Memory B cell (primary cell): ENCODE results near the gene MIPOL1.
"Not testable (repeated sequence)": the region's sequence is repeated elsewhere in the genome, so short reads cannot be mapped to it uniquely, and the experiment has no call there.

Source experiments
- ATAC-seq: fragments of 150-1000 bp; cut with Tn5 transposase; 2 replicates; pipeline ENCODE4 v1.10.0; 2021; ENCODE audit warnings: low read depth, mild to moderate bottlenecking, moderate library complexity
- DNase-seq, 2 donors: peaks; one replicate each; pipeline ENCODE4 v3.0.0; 2022; ENCODE audit warnings: low spot score in 2 of 2
- H3K27ac Mint-ChIP-seq: one replicate; pipeline ENCODE4 v1.8.0; 2022; ENCODE audit warnings: mild to moderate bottlenecking, moderate library complexity, mixed read lengths
- H3K27me3 Mint-ChIP-seq: one replicate; pipeline ENCODE4 v1.8.0; 2022; ENCODE audit warnings: mixed read lengths
- H3K36me3 Mint-ChIP-seq: one replicate; pipeline ENCODE4 v1.8.0; 2022; ENCODE audit warnings: mild to moderate bottlenecking, mixed read lengths
- H3K4me1 Mint-ChIP-seq: one replicate; pipeline ENCODE4 v1.8.0; 2022; ENCODE audit warnings: mixed read lengths
- H3K4me3 Mint-ChIP-seq: one replicate; pipeline ENCODE4 v1.8.0; 2022; ENCODE audit warnings: mild to moderate bottlenecking, moderate library complexity, mixed read lengths
- H3K9me3 Mint-ChIP-seq: one replicate; pipeline ENCODE4 v1.8.0; 2022; ENCODE audit warnings: mixed read lengths

MIPOL1 gene

DNA sequence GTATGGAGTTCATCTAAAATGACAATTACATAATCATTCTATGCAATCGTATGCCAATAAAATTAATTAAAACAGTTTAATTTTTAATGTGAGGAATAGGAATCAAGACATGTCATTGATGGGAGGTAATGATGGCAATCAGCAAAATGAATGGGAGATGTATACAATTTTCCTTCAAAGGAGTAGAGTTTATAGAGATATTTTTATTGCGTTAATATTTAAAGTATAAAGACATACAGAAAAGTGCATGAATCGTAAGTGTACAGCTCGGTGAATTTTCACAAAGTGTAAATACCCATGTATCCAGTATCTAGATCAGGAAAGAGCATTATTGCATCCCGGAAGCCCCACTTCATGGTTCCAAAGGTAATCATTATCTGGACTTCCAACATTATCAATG is 1.2 kb downstream of the MIPOL1 start:
- peaks cover 2% of the 10 kb centered on the region for H3K4me1 Mint-ChIP-seq
- H3K27me3 Mint-ChIP-seq, result no peaks in the 10 kb centered on the region
- no peaks in the 10 kb centered on the region for H3K36me3 Mint-ChIP-seq
- ATAC-seq, result no peak
- no peaks in the 10 kb centered on the region for H3K9me3 Mint-ChIP-seq
- DNase-seq, result no peak
- no peak overlapping the region for H3K27ac Mint-ChIP-seq
- H3K4me3 Mint-ChIP-seq, result no peak overlapping the region

DNA sequence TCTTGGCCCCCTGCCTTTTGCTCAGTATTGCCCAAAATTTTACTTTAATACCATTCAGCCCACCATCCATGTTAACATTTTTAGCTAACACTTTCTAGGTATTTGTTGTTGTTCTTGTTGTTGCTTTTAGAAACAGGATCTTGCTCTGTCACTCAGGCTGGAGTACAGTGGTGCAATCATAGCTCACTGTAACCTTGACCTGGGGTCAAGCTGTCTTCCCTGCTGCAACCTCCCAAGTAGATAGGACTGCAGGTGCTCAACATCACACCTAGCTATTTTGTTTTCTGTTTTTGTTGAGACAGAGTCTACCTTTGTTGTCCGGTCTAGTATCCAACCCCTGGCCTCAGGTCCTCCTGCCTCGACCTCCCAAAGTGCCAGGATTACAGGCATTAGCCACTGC is 4.0 kb downstream of the MIPOL1 start:
- H3K27ac Mint-ChIP-seq, result no peak overlapping the region

DNA sequence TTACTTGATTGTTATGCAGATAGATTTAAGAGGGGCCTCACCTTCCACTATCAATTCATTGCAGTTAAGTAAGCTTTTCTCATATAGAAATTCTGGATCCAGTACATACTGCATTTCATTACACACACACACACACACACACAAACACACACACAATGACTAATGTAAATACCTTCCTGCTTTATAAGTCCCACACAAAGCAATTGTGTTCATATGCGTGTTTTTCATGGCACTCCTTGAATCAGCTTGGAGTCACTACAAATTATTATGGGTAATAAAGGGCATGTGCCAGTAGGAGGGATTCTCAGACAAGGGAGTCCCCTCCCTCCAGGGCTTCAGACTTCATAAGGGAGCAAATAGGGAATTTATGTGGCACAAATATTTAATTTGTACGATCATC is 4.5 kb downstream of the MIPOL1 start:
- DNase-seq (no peak), ATAC-seq (no peak)
- Mint-ChIP-seq H3K4me3 (no peak overlapping the region), H3K27ac (no peak overlapping the region), H3K9me3 (peaks cover 5% of the 10 kb centered on the region), H3K36me3 (no peaks in the 10 kb centered on the region), H3K27me3 (no peaks in the 10 kb centered on the region), H3K4me1 (peaks cover 2% of the 10 kb centered on the region)

More for the DNA sequence above, 4.0 kb downstream of the MIPOL1 start:
- ATAC-seq, result no peak
- peaks cover 2% of the 10 kb centered on the region for H3K4me1 Mint-ChIP-seq
- H3K36me3 Mint-ChIP-seq, result no peaks in the 10 kb centered on the region
- peaks cover 3% of the 10 kb centered on the region for H3K9me3 Mint-ChIP-seq
- DNase-seq, result no peak
- H3K27me3 Mint-ChIP-seq, result no peaks in the 10 kb centered on the region
- H3K4me3 Mint-ChIP-seq, result no peak overlapping the region

DNA sequence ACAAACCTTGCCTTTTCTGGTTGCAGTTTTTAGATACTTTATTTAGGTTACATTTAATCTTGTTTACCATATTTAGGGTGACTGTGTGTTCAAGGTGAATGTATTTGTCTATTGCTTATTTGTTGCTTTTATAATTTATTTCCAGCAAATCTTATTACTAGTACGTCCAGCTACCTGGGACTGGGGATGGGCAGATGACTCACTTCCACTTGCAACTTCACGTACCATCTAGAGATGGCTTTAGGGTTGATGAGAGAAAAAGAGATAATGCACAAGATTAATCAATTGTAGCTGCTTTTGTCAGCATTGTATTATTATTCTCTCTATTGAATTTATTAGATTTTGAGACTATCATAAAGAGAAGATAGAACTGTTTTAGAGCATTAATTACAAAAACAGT is 5.1 kb downstream of the MIPOL1 start:
- DNase-seq, result no peak
- ATAC-seq, result no peak
- H3K4me3 Mint-ChIP-seq, result no peak overlapping the region
- H3K4me1 Mint-ChIP-seq, result no peaks in the 10 kb centered on the region
- H3K27me3 Mint-ChIP-seq, result no peaks in the 10 kb centered on the region
- H3K36me3 Mint-ChIP-seq, result no peaks in the 10 kb centered on the region
- H3K9me3 Mint-ChIP-seq, result peaks cover 5% of the 10 kb centered on the region
- H3K27ac Mint-ChIP-seq, result no peak overlapping the region

DNA sequence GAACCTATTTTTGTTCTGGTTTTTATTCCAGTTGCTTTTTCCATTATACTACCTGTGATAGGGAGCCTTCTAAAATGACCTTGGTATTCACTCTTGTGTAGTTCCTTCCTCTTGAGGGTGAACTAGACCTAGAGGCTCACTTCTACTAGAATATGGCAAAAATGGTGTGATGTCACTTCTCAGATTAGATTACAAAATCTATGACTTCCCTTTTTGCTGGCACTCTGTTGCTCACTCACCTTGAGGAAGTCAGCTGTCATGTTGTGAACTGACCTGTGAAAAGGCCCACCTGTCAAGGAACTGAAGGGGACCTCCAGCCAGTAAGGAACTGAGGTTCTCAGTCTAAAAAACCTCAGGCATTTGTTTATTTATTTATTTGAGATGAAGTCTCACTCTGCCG is 5.7 kb downstream of the MIPOL1 start:
- H3K27ac Mint-ChIP-seq, result no peak overlapping the region
- H3K4me3 Mint-ChIP-seq, result no peak overlapping the region
- H3K9me3 Mint-ChIP-seq, result peaks cover 5% of the 10 kb centered on the region
- no peaks in the 10 kb centered on the region for H3K27me3 Mint-ChIP-seq
- no peak for DNase-seq
- no peak for ATAC-seq
- no peaks in the 10 kb centered on the region for H3K36me3 Mint-ChIP-seq
- H3K4me1 Mint-ChIP-seq, result no peaks in the 10 kb centered on the region

DNA sequence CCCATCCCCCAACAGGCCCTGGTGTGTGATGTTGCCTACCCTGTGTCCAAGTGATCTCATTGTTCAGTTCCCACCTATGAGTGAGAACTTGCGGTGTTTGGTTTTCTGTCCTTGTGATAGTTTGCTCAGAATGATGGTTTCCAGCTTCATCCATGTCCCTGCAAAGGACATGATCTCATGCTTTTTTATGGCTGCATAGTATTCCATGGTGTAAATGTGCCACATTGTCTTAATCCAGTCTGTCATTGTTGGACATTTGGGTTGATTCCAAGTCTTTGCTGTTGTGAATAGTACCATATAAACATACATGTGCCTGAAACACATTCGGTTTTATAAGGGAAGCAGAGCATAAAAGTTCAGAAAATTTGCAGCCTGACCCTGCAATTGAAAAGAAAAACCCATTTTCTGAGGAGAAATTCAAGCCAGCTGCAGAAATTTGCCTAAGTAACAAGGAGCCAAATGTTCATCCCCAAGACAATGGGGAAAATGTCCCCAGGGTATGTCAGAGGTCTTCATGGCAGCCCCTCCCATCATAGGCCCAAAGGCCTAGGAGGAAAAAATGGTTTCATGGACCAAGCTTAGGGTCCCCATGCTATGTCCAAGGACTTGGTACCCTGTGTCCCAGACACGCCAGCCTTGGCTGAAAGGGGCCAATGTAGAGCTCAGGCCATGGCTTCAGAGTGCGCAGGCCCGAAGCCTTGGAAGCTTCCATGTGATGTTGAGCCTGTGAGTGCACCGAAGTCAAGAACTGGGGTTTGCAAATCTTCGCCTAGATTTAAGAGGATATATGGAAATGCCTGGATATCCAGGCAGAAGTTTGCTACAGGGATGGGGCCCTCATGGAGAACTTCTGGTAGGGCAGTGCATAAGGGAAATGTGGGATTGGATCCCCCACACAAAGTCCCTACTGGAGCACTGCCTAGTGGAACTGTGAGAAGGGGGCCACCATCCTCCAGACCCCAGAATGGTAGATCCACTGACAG is 8.2 kb downstream of the MIPOL1 start:
- not testable (repeated sequence) for H3K4me3 Mint-ChIP-seq, H3K27ac Mint-ChIP-seq, DNase-seq, H3K4me1 Mint-ChIP-seq, H3K9me3 Mint-ChIP-seq, H3K27me3 Mint-ChIP-seq, H3K36me3 Mint-ChIP-seq, ATAC-seq

DNA sequence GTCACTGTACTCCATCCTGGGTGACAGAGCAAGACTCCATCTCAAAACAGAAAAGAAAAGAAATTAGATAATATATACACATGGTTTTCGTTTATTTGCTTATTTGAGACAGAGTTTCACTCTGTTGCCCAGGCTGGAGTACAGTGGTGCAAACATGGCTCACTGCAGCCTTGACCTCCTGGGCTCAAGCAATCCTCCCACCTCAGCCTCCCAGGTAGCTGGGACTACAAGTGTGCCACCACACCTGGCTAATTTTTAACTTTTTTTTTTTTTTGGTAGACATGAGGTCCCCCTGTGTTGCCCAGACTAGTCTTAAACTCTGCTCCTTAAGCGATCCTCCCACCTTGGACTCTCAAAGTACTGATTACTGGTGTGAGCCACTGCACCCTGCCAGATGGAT is 11.9 kb downstream of the MIPOL1 start:
- H3K36me3 Mint-ChIP-seq, DNase-seq, ATAC-seq: not testable (repeated sequence)

DNA sequence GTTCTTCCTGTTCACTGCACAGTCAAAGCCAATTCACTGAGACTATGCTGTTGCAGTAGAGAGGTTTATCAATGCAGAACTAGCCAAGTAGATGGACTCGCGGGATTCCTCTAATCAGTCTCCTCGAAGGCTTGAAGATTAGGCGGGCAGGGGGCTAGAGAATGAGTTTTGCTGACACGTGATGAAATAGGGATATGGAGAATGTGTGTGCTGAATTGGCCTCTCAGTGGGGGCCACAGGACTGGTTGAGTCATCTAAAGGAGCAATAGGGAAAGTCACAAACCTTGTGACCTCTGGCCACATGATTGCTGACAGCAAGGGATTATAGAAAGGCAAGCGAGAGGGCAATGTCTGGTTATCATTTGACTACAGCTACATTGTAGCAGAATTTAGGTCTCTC is 12.7 kb downstream of the MIPOL1 start:
- Mint-ChIP-seq H3K4me1 (no peaks in the 10 kb centered on the region), H3K27ac (no peak overlapping the region), H3K36me3 (no peaks in the 10 kb centered on the region), H3K4me3 (no peak overlapping the region), H3K9me3 (peaks cover 3% of the 10 kb centered on the region), H3K27me3 (no peaks in the 10 kb centered on the region)
- DNase-seq (no peak), ATAC-seq (no peak)

More for the DNA sequence above, 11.9 kb downstream of the MIPOL1 start:
- not testable (repeated sequence) for H3K4me3 Mint-ChIP-seq, H3K27me3 Mint-ChIP-seq, H3K27ac Mint-ChIP-seq, H3K9me3 Mint-ChIP-seq, H3K4me1 Mint-ChIP-seq

DNA sequence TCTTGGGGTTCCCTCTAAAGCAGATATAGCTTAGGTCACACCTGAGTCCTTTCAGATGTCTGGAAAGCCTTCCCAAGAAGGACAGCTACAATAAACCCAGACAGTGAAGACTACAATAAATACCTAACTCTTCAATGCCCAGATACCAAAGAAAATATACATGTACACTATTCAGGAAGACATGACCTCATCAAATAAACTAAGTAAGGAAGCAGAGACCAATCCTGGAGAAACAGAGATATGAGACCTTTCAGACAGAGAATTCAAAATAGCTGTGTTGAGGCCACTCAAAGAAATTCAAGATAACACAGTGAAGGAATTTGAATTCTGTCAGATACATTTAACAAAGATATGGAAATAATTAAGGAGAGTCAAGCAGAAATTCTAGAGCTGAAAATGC is 15.3 kb downstream of the MIPOL1 start:
- DNase-seq, result no peak
- Mint-ChIP-seq H3K4me3 (no peak overlapping the region), H3K36me3 (no peaks in the 10 kb centered on the region), H3K4me1 (no peaks in the 10 kb centered on the region), H3K27me3 (no peaks in the 10 kb centered on the region), H3K9me3 (peaks cover 1% of the 10 kb centered on the region), H3K27ac (no peak overlapping the region)
- ATAC-seq, result no peak

DNA sequence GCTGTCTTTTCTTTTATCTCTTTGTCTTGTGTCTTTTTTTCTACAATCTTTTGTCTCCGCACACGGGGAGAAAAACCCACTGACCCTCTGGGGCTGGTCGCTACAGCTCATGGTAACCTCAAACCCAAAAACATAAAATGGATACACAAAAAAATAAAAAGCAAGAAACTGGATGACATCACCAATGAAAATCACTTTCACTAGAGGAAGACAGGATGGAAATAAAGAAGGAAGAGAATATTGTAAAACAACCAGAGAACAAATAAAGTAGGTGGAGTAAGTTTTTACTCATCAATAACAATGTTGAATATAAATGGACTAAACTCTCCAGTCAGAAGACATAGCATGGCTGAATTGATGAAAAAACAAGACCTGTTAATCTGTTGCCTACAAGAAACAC is 17.6 kb downstream of the MIPOL1 start:
- no peak overlapping the region for H3K27ac Mint-ChIP-seq
- H3K4me1 Mint-ChIP-seq, result no peaks in the 10 kb centered on the region
- H3K36me3 Mint-ChIP-seq, result no peaks in the 10 kb centered on the region
- ATAC-seq, result no peak
- H3K4me3 Mint-ChIP-seq, result no peak overlapping the region
- no peak for DNase-seq
- no peaks in the 10 kb centered on the region for H3K27me3 Mint-ChIP-seq
- H3K9me3 Mint-ChIP-seq, result peaks cover 1% of the 10 kb centered on the region

DNA sequence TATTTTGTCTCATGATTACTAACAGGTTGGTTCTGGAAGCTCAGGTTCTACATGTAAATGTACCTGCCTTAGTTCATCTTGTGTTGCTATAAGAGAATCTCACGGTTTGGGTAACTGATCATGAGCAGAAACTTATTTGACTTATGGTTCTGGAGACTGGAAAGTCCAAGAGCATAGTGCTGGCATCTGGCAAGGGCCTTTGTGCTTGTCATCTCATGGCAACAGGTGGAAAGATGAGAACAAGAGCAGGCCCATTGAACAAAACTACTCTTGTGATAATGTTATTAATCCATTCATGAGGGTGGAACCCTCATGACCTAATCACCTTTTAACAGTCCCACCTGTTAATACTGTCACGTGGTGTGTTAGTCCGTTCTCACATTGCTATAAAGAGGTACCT is 23.3 kb downstream of the MIPOL1 start:
- DNase-seq (no peak), ATAC-seq (no peak)
- Mint-ChIP-seq H3K4me1 (no peaks in the 10 kb centered on the region), H3K36me3 (no peaks in the 10 kb centered on the region), H3K4me3 (no peak overlapping the region), H3K9me3 (peaks cover 6% of the 10 kb centered on the region), H3K27ac (no peak overlapping the region), H3K27me3 (no peaks in the 10 kb centered on the region)

DNA sequence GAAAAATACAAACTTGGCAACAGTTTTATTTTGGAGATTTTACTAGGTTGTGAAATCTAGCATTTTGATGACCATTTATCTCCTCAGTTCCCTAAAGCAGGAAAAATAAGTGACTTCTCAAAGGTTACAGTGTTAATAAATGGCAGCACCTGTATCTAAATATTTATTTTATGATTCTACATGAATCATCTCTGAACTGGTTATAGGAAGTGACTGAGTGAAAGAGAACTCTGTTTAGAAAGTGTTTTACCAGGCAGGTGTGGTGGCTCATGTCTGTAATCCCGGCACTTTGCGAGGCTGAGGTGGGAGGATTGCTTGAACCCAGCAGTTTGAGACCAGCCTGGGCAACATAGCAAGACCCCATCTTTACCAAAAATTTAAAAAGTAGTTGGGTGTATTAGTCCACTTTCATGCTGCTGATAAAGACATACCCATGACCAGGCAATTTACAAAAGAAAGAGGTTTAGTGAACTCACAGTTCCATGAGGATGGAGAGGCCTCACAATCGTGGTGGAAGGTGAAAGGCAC is 26.3 kb downstream of the MIPOL1 start:
- ATAC-seq (no peak), DNase-seq (no peak)
- H3K9me3 Mint-ChIP-seq, result peaks cover 8% of the 10 kb centered on the region
- H3K27ac Mint-ChIP-seq, result no peak overlapping the region
- no peaks in the 10 kb centered on the region for H3K36me3 Mint-ChIP-seq
- no peaks in the 10 kb centered on the region for H3K4me1 Mint-ChIP-seq
- H3K4me3 Mint-ChIP-seq, result no peak overlapping the region
- no peaks in the 10 kb centered on the region for H3K27me3 Mint-ChIP-seq

DNA sequence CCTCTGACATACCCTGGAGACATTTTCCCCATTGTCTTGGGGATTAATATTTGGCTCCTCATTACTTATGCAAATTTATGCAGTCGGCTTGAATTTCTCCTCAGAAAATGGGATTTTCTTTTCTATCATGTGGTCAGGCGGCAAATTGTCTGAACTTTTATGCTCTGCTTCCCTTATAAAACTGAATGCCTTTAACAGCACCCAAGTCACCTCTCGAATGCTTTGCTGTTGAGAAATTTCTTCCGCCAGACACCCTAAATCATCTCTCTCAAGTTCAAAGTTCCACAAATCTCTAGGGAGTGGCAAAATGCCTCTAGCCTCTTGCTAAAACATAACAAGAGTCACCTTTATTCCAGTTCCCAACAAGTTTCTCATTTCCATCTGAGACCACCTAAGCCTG is 27.9 kb downstream of the MIPOL1 start:
- H3K27ac Mint-ChIP-seq, H3K4me3 Mint-ChIP-seq, H3K27me3 Mint-ChIP-seq, ATAC-seq, H3K9me3 Mint-ChIP-seq, H3K36me3 Mint-ChIP-seq, H3K4me1 Mint-ChIP-seq, DNase-seq: not testable (repeated sequence)

DNA sequence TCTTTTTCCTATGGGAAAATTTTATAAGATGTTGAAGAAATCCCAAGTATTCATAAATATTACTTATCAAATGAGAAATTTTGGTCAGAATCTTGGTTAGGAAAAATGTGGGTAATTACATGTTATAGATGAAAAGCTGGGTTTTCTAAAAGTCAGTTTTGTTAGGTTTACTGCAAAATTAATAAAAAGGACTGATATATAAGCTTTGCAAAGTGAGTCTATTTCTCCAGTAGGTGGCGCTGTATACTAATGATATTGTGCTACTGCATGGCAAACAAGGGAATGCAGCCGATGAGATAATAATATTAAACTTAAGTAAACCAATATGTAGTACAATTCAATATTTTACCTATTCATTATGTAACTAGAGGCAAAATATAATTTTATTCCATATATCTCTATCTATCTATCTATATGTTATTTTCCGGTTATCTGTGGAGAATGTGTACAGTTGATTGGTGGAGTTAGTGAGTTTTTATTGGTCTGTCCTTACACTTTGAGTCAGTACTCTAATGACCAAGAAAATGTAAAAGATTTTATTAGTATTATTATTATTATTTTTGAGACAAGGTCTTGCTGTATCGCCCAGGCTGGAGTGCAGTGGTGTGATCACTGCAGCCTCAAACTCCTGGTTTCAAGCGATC is 32.9 kb downstream of the MIPOL1 start:
- no peaks in the 10 kb centered on the region for H3K4me1 Mint-ChIP-seq
- no peaks in the 10 kb centered on the region for H3K36me3 Mint-ChIP-seq
- peak in 1 of 2 donors; percentile 2 for DNase-seq
- H3K27ac Mint-ChIP-seq, result no peak overlapping the region
- no peak overlapping the region for H3K4me3 Mint-ChIP-seq
- no peaks in the 10 kb centered on the region for H3K27me3 Mint-ChIP-seq
- peaks cover 3% of the 10 kb centered on the region for H3K9me3 Mint-ChIP-seq
- ATAC-seq, result no peak
